ENCODE data around the gene SLC7A4. TPM values are rescaled to one million over a fixed set of nuclear protein-coding genes. Genes with fewer than 3 reads are reported as not detected.

Gene SLC7A4
- total RNA-seq, 2 experiments from 2014 or later, result not detected

GRCh38 chr22:21038405-21038804 lies 6.0 kb upstream of the SLC7A4 start:
- Histone ChIP-seq H3K4me1 (ENCODE audit: insufficient read depth, low read length, poor library complexity, severe bottlenecking) (peaks cover 5% of the 10 kb centered on the region), H3K4me2 (ENCODE audit: low read length) (no peak overlapping the region), H3K36me3 (ENCODE audit: insufficient read depth, low read length) (no peaks in the 10 kb centered on the region), H2AFZ (ENCODE audit: low read length) (no peak overlapping the region), H3K9me3 (ENCODE audit: low read length) (no peaks in the 10 kb centered on the region), H3K4me3 (ENCODE audit: low read depth, low read length, poor library complexity, severe bottlenecking) (no peak overlapping the region), H3K9me2 (ENCODE audit: insufficient read depth, low read length) (no peaks in the 10 kb centered on the region), H4K20me1 (ENCODE audit: insufficient read depth, low read length) (no peaks in the 10 kb centered on the region), H3K27ac (ENCODE audit: low read depth, low read length, poor library complexity, severe bottlenecking) (no peak overlapping the region), H3K79me2 (ENCODE audit: insufficient read depth, low read depth, low read length) (no peaks in the 10 kb centered on the region)
- BruUV-seq (replicated peaks), result no TSS peak
- no peak for DNase-seq (ENCODE audit: low spot score)
- intact Hi-C loops (cut with micrococcal nuclease; ENCODE audit: unreplicated experiment), result no loop called here
- no peak for TF ChIP-seq EZH2phosphoT487 (IDR thresholded peaks at IDR 0.05; ENCODE audit: borderline replicate concordance, low read depth, low read length)
- TF ChIP-seq, protein P1, sequence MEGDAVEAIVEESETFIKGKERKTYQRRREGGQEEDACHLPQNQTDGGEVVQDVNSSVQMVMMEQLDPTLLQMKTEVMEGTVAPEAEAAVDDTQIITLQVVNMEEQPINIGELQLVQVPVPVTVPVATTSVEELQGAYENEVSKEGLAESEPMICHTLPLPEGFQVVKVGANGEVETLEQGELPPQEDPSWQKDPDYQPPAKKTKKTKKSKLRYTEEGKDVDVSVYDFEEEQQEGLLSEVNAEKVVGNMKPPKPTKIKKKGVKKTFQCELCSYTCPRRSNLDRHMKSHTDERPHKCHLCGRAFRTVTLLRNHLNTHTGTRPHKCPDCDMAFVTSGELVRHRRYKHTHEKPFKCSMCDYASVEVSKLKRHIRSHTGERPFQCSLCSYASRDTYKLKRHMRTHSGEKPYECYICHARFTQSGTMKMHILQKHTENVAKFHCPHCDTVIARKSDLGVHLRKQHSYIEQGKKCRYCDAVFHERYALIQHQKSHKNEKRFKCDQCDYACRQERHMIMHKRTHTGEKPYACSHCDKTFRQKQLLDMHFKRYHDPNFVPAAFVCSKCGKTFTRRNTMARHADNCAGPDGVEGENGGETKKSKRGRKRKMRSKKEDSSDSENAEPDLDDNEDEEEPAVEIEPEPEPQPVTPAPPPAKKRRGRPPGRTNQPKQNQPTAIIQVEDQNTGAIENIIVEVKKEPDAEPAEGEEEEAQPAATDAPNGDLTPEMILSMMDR (conservative IDR thresholded peaks at IDR 0.05; ENCODE audit: low read length), result no peak
- ChIA-PET CTCF (ENCODE audit: unreplicated experiment) (no interaction called here), POLR2A (no interaction called here)

DNA sequence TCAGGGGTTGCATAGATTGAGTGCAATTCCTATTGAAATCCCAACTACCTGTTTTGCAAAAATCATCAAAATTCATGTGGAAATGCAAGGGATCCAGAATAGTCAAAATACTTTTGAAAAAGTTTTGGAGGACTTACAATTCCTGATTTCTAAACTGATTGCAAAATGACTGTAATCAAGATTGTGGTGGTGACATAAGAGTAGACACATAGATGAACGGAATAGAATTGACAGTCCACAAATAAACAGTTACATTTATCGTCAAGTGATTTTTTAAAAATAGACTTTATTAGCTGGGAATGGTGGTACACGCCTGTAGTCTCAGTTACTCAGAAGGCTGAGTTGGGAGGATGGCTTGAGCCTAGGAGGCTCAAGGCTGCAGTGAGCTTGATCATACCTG lies 2.6 kb upstream of the SLC7A4 start:
- Histone ChIP-seq H3K36me3 (ENCODE audit: insufficient read depth, low read length) (no peaks in the 10 kb centered on the region), H3K9me2 (ENCODE audit: insufficient read depth, low read length) (no peaks in the 10 kb centered on the region), H3K4me3 (ENCODE audit: low read depth, low read length, poor library complexity, severe bottlenecking) (no peak overlapping the region), H3K4me2 (ENCODE audit: low read length) (no peak overlapping the region), H3K27ac (ENCODE audit: low read depth, low read length, poor library complexity, severe bottlenecking) (no peak overlapping the region), H2AFZ (ENCODE audit: low read length) (no peak overlapping the region), H4K20me1 (ENCODE audit: insufficient read depth, low read length) (no peaks in the 10 kb centered on the region), H3K9me3 (ENCODE audit: low read length) (no peaks in the 10 kb centered on the region), H3K79me2 (ENCODE audit: insufficient read depth, low read depth, low read length) (no peaks in the 10 kb centered on the region), H3K4me1 (ENCODE audit: insufficient read depth, low read length, poor library complexity, severe bottlenecking) (peaks cover under 1% of the 10 kb centered on the region)
- DNase-seq (ENCODE audit: low spot score), result no peak
- ChIA-PET CTCF (ENCODE audit: unreplicated experiment) (no interaction called here), POLR2A (no interaction called here)
- BruUV-seq (replicated peaks), result no TSS peak
- no peak for TF ChIP-seq EZH2phosphoT487 (IDR thresholded peaks at IDR 0.05; ENCODE audit: borderline replicate concordance, low read depth, low read length)
- TF ChIP-seq, protein P1 (conservative IDR thresholded peaks at IDR 0.05; ENCODE audit: low read length), result no peak
- intact Hi-C loops (cut with micrococcal nuclease; ENCODE audit: unreplicated experiment), result no loop called here

DNA sequence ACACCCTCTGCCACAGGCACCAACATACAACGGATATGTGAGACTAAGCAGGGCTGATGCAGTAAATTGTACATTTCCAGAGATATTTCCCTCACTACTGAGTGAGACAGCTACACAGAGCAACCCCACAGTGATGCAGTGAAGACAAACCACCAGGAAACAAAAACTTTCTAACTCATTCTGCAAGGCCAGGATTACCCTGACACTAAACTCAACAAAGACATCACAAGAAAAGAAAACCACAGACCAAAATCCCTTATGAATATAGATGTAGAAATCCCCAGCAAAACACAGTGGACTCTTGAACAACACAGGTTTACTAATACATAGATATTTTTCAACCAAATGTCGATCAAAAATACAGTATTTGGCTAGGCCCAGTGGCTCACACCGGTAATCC lies 1.5 kb upstream of the SLC7A4 start:
- DNase-seq (ENCODE audit: low spot score), result no peak
- Histone ChIP-seq H3K79me2 (ENCODE audit: insufficient read depth, low read depth, low read length) (no peaks in the 10 kb centered on the region), H3K36me3 (ENCODE audit: insufficient read depth, low read length) (no peaks in the 10 kb centered on the region), H2AFZ (ENCODE audit: low read length) (no peak overlapping the region), H3K4me2 (ENCODE audit: low read length) (no peak overlapping the region), H3K4me1 (ENCODE audit: insufficient read depth, low read length, poor library complexity, severe bottlenecking) (no peaks in the 10 kb centered on the region), H3K9me3 (ENCODE audit: low read length) (no peaks in the 10 kb centered on the region), H3K4me3 (ENCODE audit: low read depth, low read length, poor library complexity, severe bottlenecking) (no peak overlapping the region), H3K9me2 (ENCODE audit: insufficient read depth, low read length) (no peaks in the 10 kb centered on the region), H3K27ac (ENCODE audit: low read depth, low read length, poor library complexity, severe bottlenecking) (no peak overlapping the region), H4K20me1 (ENCODE audit: insufficient read depth, low read length) (no peaks in the 10 kb centered on the region)
- TF ChIP-seq EZH2phosphoT487 (IDR thresholded peaks at IDR 0.05; ENCODE audit: borderline replicate concordance, low read depth, low read length), result no peak
- TF ChIP-seq, protein P1 (conservative IDR thresholded peaks at IDR 0.05; ENCODE audit: low read length), result no peak
- intact Hi-C loops (cut with micrococcal nuclease; ENCODE audit: unreplicated experiment), result no loop called here
- ChIA-PET POLR2A (no interaction called here), CTCF (ENCODE audit: unreplicated experiment) (no interaction called here)
- no TSS peak for BruUV-seq (replicated peaks)

All from OCI-LY7 (cell line).